OCI-LY3 (cell line): ENCODE data around the gene MSI2.

Experiments used
- EZH2phosphoT487 ChIP-seq: fragments of 200-600 bp; shearing (Covaris generic); IDR thresholded peaks from 2 replicates; pipeline ENCODE4 v1.6.1; 2018; ENCODE audit warnings: antibody characterized with exemption, mixed run types, low read depth
- TF ChIP-seq, protein P1 (sequence below): fragments of 200-600, 300-600 bp; sonication (generic); IDR thresholded peaks from 2 replicates; pipeline ENCODE4 v1.5.1; 2014; ENCODE audit warnings: antibody characterized with exemption, low read length, low read depth

DNA sequence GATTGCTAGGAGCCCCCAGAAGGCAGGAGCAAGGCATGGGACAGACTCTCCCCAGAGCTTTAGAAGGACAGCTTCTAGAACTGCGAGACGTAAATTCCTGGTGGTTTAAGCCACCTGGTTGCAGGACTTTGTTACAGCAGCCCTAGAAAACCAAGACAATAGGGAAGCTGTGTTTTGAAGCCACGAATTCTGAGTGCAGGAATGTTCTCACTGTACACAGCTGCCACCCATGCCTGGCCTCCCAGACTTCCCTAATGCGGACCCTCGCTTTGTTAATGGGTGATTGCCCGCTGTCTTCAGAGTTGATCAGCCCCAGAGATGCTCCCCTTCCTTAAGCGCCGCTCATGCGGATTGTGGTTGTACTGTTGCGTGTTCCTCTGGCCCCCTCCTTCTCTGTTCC lies 177.1 kb downstream of the MSI2 start:
- TF ChIP-seq, protein P1, sequence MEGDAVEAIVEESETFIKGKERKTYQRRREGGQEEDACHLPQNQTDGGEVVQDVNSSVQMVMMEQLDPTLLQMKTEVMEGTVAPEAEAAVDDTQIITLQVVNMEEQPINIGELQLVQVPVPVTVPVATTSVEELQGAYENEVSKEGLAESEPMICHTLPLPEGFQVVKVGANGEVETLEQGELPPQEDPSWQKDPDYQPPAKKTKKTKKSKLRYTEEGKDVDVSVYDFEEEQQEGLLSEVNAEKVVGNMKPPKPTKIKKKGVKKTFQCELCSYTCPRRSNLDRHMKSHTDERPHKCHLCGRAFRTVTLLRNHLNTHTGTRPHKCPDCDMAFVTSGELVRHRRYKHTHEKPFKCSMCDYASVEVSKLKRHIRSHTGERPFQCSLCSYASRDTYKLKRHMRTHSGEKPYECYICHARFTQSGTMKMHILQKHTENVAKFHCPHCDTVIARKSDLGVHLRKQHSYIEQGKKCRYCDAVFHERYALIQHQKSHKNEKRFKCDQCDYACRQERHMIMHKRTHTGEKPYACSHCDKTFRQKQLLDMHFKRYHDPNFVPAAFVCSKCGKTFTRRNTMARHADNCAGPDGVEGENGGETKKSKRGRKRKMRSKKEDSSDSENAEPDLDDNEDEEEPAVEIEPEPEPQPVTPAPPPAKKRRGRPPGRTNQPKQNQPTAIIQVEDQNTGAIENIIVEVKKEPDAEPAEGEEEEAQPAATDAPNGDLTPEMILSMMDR, result no peak
- TF ChIP-seq EZH2phosphoT487, result no peak
